HG02610 (cell line): ENCODE measurements around the gene ATF6.
A peak's percentile ranks its signal among the peaks of the same experiment; 100 is the strongest.

Source experiments
- ATAC-seq: cut with Tn5 transposase; IDR thresholded peaks from one replicate; pipeline ENCODE4 v1.9.1; 2021; ENCODE audit warnings: mild to moderate bottlenecking, moderate library complexity; ENCODE audit not compliant: unreplicated experiment

ATF6 gene

DNA sequence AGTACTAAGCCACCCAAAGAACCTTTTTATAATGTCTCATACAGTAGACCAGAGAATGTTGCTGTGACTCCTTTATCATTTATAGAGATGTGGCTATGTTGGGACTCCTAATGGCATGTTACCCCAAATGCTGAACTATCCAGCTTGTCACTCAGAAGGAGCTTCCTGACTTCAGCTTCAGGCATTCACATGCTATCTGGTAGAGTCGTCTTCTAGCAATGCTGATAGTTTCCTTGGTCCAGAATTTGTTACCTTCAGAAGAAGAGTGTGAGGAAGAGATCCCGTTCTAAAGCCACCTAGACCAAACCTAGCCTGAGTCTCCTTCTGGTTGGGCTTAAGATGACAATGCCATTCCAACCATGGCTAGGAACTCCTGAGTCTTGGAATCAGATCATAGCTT is 189.5 kb downstream of the ATF6 start:
- ATAC-seq, result no peak

DNA sequence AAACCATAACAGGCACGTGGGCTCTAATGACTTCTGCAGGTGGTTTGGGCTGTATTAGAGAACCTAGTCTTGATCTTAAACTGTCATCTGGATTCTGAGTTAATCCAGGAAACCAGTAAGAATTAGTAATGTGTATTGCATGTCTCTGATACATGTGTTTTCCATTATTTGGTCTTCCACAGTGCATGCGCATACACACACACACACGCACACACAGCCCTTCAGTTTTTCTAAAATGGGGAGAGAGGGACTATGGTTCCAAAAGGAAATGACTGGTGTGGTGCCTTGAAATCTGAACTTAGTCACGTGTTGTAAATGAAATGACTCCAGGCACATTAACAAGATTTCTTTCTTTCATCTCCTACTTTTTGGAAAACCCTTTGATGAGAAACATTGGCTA is 190.0 kb downstream of the ATF6 start:
- no peak for ATAC-seq

DNA sequence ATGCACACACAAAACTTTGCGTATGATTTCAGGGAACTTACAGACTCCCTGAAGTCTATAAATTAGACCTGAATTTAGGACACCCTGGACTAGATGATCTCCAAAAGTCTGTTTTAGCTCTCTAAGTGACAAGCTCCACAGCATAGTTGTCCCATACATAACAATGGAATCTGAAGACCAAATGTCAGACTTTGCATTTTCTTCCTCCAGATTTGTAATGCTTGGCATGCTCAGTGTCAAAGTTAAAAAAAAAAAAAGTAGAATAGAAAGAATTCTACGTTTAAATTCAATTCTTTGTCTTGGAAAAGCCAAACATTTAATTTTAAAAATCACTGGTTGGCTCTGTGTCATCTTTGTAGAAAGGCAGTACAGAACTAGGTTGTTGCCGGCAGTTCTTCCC is 190.8 kb downstream of the ATF6 start:
- ATAC-seq, result no peak

DNA sequence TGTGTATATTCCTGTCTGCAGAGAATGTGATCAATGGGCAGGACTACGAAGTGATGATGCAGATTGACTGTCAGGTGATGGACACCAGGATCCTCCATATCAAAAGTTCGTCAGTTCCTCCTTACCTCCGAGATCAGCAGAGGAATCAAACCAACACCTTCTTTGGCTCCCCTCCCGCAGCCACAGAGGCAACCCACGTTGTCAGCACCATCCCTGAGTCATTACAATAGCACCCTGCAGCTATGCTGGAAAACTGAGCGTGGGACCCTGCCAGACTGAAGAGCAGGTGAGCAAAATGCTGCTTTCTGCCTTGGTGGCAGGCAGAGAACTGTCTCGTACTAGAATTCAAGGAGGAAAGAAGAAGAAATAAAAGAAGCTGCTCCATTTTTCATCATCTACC is 192.3 kb downstream of the ATF6 start:
- no peak for ATAC-seq

GRCh38 chr1:161962091-161962887 is 196.2 kb downstream of the ATF6 start:
- peak; percentile 98 for ATAC-seq

GRCh38 chr1:161966067-161966466 is 199.9 kb downstream of the ATF6 start:
- no peak for ATAC-seq

GRCh38 chr1:161970036-161970435 is 203.9 kb downstream of the ATF6 start:
- ATAC-seq, result no peak

GRCh38 chr1:161970633-161971032 is 204.5 kb downstream of the ATF6 start:
- no peak for ATAC-seq

DNA sequence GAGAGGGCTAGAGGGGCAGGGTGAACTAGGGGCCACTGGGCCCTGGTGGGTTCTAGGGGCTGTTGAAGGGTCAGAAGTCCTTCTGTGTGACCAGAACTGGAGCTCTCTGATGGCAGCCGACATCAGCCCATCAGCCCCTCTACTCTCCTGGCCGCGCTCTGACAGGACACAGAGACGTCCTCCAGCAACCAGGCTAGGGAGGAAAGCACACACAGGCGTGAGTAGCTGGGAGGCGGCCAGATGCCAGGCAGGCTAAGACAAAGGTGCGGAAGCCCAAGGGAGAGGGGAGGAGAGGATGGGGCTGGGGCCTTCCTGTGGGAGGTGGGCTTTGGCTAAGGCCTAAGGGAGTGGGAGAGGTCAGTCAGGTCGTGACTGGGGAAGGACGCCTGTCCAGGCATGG is 206.7 kb downstream of the ATF6 start:
- ATAC-seq, result no peak

- no peak for ATAC-seq
Measured at GRCh38 chr1:161973924-161974845, 208.1 kb downstream of the ATF6 start.

GRCh38 chr1:161978011-161978790 is 212.1 kb downstream of the ATF6 start:
- no peak for ATAC-seq

DNA sequence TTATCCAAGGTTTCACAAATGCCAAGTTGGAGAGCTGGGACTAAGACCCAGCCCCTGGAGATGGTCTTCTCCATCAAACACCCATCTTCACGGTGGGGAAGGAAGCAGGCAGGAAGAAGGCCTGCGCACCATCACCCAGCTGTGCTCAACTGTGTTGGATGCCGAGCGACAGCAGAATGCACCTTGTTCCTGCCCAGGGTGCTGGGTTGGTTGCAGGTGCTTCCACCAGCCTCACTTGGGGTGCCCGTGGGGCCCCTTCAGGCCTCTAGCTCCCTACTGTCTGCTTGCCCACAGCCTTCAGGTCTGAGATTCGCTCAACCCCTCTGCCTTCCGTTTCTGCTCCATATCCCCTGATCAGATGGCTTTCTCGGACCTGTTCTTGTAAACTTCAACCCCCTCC is 215.0 kb downstream of the ATF6 start:
- no peak for ATAC-seq

GRCh38 chr1:161981735-161982506 is 215.8 kb downstream of the ATF6 start:
- no peak for ATAC-seq

GRCh38 chr1:161982507-161982895 is 216.4 kb downstream of the ATF6 start:
- no peak for ATAC-seq

DNA sequence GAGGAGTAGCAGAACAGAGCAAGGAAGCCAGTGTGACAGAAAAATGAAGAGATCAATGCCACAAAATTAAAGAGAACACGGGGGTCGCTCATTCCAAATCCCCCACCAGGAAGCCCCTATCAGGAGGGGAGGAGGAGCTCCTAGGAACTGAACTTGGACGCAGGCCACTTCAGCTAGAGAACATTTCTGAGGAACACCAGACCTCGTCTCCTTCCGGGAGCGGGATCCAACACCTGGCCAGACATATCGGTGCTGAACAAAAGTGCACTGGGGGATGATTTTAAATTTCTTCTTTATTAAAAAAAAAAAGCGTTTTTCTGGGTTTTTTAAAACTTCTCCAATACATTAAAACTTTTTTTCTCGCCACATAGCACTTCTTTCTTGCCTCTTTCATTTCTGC is 216.8 kb downstream of the ATF6 start:
- ATAC-seq, result no peak

DNA sequence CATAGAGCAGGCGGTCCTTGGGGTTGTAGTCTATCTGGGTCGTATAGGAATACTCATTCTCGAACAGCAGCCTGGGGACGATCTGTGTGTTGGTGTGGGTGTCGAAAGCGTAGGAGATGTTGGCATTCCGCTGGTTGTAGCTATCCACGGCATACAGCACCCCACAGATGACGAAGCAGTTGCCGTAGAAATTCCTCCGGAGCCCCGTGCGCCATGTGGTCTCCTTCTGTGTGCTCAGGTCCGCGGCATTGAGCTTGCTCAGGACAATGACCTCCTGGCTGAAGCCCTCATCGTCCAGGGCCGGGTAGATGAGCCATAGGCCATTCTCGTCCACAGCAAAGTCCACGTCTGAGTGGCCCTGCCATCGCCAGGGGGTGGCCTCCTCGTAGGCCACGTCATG is 217.6 kb downstream of the ATF6 start:
- no peak for ATAC-seq

- no peak for ATAC-seq
Measured at GRCh38 chr1:161985301-161985822, 219.2 kb downstream of the ATF6 start.

DNA sequence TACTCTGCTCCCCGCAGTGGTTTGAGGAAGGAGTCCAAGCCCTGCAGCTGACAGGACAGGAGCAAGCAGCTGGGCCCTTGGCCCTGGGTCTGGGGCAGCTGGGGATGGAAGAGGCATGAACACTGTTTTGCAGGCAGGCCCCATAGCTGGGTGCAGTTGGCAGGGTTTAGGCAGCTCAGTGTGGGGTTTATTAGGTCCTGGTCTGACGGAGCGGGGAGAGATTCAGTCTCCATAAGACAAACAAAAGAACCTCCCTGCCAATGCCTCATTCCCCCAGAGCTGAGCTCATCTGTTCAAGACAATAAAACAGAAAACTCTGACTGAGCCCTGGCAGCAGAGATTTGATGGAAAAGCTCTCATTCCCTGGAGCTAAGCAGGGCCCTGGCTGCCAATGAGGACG is 220.2 kb downstream of the ATF6 start:
- no peak for ATAC-seq

- no peak for ATAC-seq
Measured at GRCh38 chr1:161987303-161987702, 221.2 kb downstream of the ATF6 start.

DNA sequence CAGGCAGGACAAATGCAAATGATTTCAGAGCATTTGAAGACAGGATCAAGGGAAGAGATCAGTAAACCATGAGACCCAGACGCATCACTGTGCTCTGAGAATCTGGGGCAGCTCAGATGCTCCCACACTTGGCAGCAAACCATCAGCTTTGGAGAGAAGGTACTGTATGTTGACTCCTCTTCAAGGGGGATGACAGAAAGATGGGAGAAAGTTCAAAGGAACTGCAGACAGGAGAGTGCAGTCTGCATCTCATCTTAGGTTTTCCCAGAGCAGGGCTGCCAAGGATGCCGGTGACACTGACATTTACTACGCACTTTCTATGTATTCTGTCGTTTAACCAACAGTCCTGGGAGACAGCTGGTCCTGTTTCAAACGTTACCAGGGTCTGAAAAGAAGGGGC is 221.8 kb downstream of the ATF6 start:
- no peak for ATAC-seq
